Panc1 (cell line): ENCODE data around the gene ADIRF. TPM values are rescaled to one million over a fixed set of nuclear protein-coding genes. Genes with fewer than 3 reads are reported as not detected.

ENCODE experiments used
- total RNA-seq: library from RNA; stranded (reverse); gene quantifications from one replicate; pipeline ENCODE4 v1.2.1, GENCODE V29; 2021; ENCODE audit not compliant: unreplicated experiment

The ADIRF gene
- total RNA-seq, 1 experiment from 2014 or later, result 14.8 TPM

Other genes starting within 250 kb of the ADIRF start
- gene BMPR1A, start 211.9 kb upstream of the ADIRF start, total RNA-seq, result 94.3 TPM
- gene MMRN2, start 10.9 kb upstream of the ADIRF start, total RNA-seq, result 1.0 TPM
- gene SNCG, start 9.9 kb upstream of the ADIRF start, total RNA-seq, result 5.2 TPM
- not detected for gene FAM25A, start 51.8 kb downstream of the ADIRF start, total RNA-seq
- gene GLUD1, start 126.4 kb downstream of the ADIRF start, total RNA-seq, result 138 TPM
- 45.2 TPM for gene SHLD2, start 126.7 kb downstream of the ADIRF start, total RNA-seq